ENCODE measurements around the gene SPATA20. TPM values are rescaled to one million over a fixed set of nuclear protein-coding genes. Genes with fewer than 3 reads are reported as not detected.
A peak's percentile ranks its signal among the peaks of the same experiment; 100 is the strongest.

Gene SPATA20
- total and polyA plus RNA-seq, 2 of the 13 experiments (the other 11 are each of a cell fraction or from before 2014, with no cell fraction given), result 36.1 to 64.8 TPM

- TF ChIP-seq RAD51 (IDR thresholded peaks at IDR 0.05; ENCODE audit: borderline replicate concordance), result peak; percentile 65
- no peak for TF ChIP-seq IKZF1 (IDR thresholded peaks at IDR 0.05)
- no peak for TF ChIP-seq PRPF4 (IDR thresholded peaks at IDR 0.05; ENCODE audit: low read depth, low read length, poor library complexity, severe bottlenecking)
- TF ChIP-seq MLXIP (CRISPR knock-in tag; IDR thresholded peaks at IDR 0.05; ENCODE audit: borderline replicate concordance), result no peak
- TF ChIP-seq NFE2L2 (IDR thresholded peaks at IDR 0.05; ENCODE audit: low read length), result no peak
- TF ChIP-seq ATF6 (CRISPR knock-in tag; conservative IDR thresholded peaks at IDR 0.05), result no peak
- no peak for TF ChIP-seq MYPOP (CRISPR knock-in tag; IDR thresholded peaks at IDR 0.05)
- no peak for TF ChIP-seq HOMEZ (CRISPR knock-in tag; IDR thresholded peaks at IDR 0.05; ENCODE audit: low read depth)
- TF ChIP-seq ARID4A (CRISPR knock-in tag; IDR thresholded peaks at IDR 0.05; ENCODE audit: borderline replicate concordance), result peak; percentile 30; the same call in 1 of the 2 replicates
- no peak for TF ChIP-seq ZNF552 (CRISPR knock-in tag; IDR thresholded peaks at IDR 0.05; ENCODE audit: borderline replicate concordance)
- TF ChIP-seq NFYB (CRISPR knock-in tag; IDR thresholded peaks at IDR 0.05), result no peak
- TF ChIP-seq RXRA (CRISPR knock-in tag; IDR thresholded peaks at IDR 0.05), result peak; percentile 71
- TF ChIP-seq FOSL1 (CRISPR knock-in tag; IDR thresholded peaks at IDR 0.05; ENCODE audit: borderline replicate concordance), result no peak
- TF ChIP-seq EED (CRISPR knock-in tag; IDR thresholded peaks at IDR 0.05), result no peak
- TF ChIP-seq CBX5 (CRISPR knock-in tag; IDR thresholded peaks at IDR 0.05; ENCODE audit: borderline replicate concordance), result peak; percentile 26; the same call in 1 of the 2 replicates
- no peak for TF ChIP-seq IRF1 (CRISPR knock-in tag; IDR thresholded peaks at IDR 0.05; ENCODE audit: low read depth)
These were observed 3.9 kb downstream of the SPATA20 start (continued) for GRCh38 chr17:50550661-50551432.

Measured in HepG2 (cell line).